ENCODE results near the gene TNFRSF21. TPM values are rescaled to one million over a fixed set of nuclear protein-coding genes. Genes with fewer than 3 reads are reported as not detected.

The TNFRSF21 gene
- total RNA-seq, 1 experiment from 2014 or later = 19.3 TPM

DNA sequence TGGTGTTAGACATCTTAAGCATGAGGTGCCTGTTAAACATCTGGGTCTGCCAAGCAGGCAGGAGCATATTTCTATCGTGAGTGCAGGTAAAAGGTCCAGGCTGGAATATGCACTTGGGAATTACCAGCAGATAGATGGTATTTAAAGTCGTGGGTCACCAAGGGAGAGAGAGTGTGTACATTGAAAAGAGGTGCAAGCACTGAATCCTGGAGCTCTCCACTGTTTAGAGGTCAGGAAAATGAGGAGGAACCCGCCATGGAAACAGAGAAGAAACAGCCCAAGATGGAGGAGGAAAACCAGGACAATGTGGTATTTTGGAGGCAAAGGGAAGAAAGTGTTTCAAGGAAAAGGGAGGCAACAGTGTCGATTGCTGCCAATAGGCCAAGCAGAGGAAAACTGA lies 46.4 kb downstream of the TNFRSF21 start:
- TF ChIP-seq CTCF (IDR thresholded peaks at IDR 0.05; ENCODE audit: unreplicated experiment) = no peak
- intact Hi-C loops (cut with micrococcal nuclease) = no loop called here
- Mint-ChIP-seq H3K4me1 (ENCODE audit: insufficient read depth, unreplicated experiment) (peaks cover 8% of the 10 kb centered on the region), H3K4me3 (ENCODE audit: unreplicated experiment) (no peak overlapping the region), H3K27me3 (ENCODE audit: insufficient read depth, unreplicated experiment) (no peaks in the 10 kb centered on the region), H3K36me3 (ENCODE audit: insufficient read depth, unreplicated experiment) (no peaks in the 10 kb centered on the region), H3K27ac (ENCODE audit: low read depth, unreplicated experiment) (no peak overlapping the region), H3K9me3 (ENCODE audit: unreplicated experiment) (no peaks in the 10 kb centered on the region)
- ChIA-PET POLR2A (interaction anchor here (0.6 to 0.7 kb wide), 2 partner anchors 160 to 906 kb away, joined by 3 read pairs; no protein-coding TSS in a partner anchor), CTCF (no interaction called here)
- no peak for DNase-seq (ENCODE audit: unreplicated experiment)
- no TSS peak for BruUV-seq (replicated peaks)

DNA sequence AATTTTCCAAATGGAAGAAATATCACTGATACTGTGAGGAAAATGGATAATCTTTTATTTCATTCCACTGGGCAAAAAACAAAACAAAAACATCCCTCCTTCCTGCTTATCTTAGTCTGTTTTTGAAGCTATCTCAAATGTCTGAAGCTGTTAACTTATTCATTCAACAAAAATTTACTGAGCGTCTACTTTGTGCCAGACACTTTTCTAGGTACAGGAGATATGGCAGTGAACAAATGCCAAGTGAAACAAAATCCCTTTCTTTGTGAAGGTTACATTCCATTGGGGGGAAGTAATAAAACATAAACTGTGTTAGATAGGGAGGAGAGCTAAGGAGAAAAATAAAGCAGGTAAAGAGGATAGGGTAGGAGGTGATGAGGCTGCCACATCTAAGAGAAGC lies 47.5 kb downstream of the TNFRSF21 start:
- H3K27me3 Mint-ChIP-seq (ENCODE audit: insufficient read depth, unreplicated experiment) = no peaks in the 10 kb centered on the region
- DNase-seq (ENCODE audit: unreplicated experiment) = no peak
- intact Hi-C loops (cut with micrococcal nuclease) = no loop called here
- ChIA-PET CTCF (interaction anchor here (0.6 kb wide), 1 partner anchor 272 kb away, joined by 3 read pairs; no protein-coding TSS in a partner anchor), POLR2A (interaction anchor here (0.8 kb wide), 1 partner anchor 9 kb away, joined by 4 read pairs; no protein-coding TSS in a partner anchor)
- no peak overlapping the region for H3K27ac Mint-ChIP-seq (ENCODE audit: low read depth, unreplicated experiment)
- TF ChIP-seq CTCF (IDR thresholded peaks at IDR 0.05; ENCODE audit: unreplicated experiment) = no peak
- BruUV-seq (replicated peaks) = no TSS peak
- peaks cover 4% of the 10 kb centered on the region for H3K36me3 Mint-ChIP-seq (ENCODE audit: insufficient read depth, unreplicated experiment)
- H3K4me3 Mint-ChIP-seq (ENCODE audit: unreplicated experiment) = no peak overlapping the region
- no peaks in the 10 kb centered on the region for H3K9me3 Mint-ChIP-seq (ENCODE audit: unreplicated experiment)
- H3K4me1 Mint-ChIP-seq (ENCODE audit: insufficient read depth, unreplicated experiment) = peaks cover 8% of the 10 kb centered on the region

DNA sequence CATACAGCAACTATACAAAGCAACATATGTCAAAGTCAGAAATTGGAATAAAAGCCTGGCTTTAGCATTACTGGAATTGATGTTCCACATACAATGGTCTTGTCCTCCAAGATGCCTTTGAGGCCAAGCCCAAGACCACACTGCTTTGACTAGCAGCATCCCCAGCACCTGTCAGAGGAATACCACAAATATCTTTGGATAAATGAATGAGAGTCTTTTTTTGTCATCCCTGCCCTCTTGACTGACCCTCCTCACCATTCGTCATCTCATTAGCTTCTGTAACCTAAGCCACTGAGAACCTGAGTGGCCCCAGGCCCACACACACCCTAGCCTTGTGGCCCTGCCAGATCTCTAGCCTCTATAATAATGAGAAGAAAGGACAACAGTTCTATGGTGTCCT lies 48.5 kb downstream of the TNFRSF21 start:
- intact Hi-C loops (cut with micrococcal nuclease) = no loop called here
- DNase-seq (ENCODE audit: unreplicated experiment) = no peak
- Mint-ChIP-seq H3K9me3 (ENCODE audit: unreplicated experiment) (no peaks in the 10 kb centered on the region), H3K4me3 (ENCODE audit: unreplicated experiment) (no peak overlapping the region), H3K36me3 (ENCODE audit: insufficient read depth, unreplicated experiment) (peaks cover 7% of the 10 kb centered on the region), H3K4me1 (ENCODE audit: insufficient read depth, unreplicated experiment) (peaks cover 8% of the 10 kb centered on the region), H3K27me3 (ENCODE audit: insufficient read depth, unreplicated experiment) (no peaks in the 10 kb centered on the region), H3K27ac (ENCODE audit: low read depth, unreplicated experiment) (no peak overlapping the region)
- CTCF ChIA-PET = no interaction called here
- BruUV-seq (replicated peaks) = no TSS peak
- POLR2A ChIA-PET = no interaction called here
- no peak for TF ChIP-seq CTCF (IDR thresholded peaks at IDR 0.05; ENCODE audit: unreplicated experiment)

DNA sequence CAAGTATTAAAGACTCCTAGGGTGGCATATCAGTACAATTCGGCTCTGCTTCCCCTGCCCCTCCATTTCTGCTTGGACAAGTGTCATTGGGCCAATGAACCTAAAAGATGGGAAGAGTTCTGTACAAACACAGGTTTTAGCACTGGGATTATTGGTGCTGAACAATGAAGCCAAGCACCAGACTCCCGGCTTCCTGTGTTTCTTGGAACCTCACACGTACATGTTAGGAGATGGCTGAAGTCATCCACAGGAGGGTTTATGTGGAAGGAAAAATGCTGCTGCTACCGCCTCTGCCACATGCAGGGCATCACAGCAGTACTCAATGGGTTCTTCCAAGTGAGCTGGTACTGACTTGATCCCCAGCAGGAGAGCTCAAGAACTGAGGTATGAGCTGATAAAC lies 49.7 kb downstream of the TNFRSF21 start:
- ChIA-PET CTCF (no interaction called here), POLR2A (no interaction called here)
- Mint-ChIP-seq H3K4me1 (ENCODE audit: insufficient read depth, unreplicated experiment) (peaks cover 8% of the 10 kb centered on the region), H3K9me3 (ENCODE audit: unreplicated experiment) (no peaks in the 10 kb centered on the region), H3K27me3 (ENCODE audit: insufficient read depth, unreplicated experiment) (no peaks in the 10 kb centered on the region), H3K36me3 (ENCODE audit: insufficient read depth, unreplicated experiment) (peaks cover 7% of the 10 kb centered on the region), H3K4me3 (ENCODE audit: unreplicated experiment) (no peak overlapping the region), H3K27ac (ENCODE audit: low read depth, unreplicated experiment) (no peak overlapping the region)
- TF ChIP-seq CTCF (IDR thresholded peaks at IDR 0.05; ENCODE audit: unreplicated experiment) = no peak
- no peak for DNase-seq (ENCODE audit: unreplicated experiment)
- intact Hi-C loops (cut with micrococcal nuclease) = no loop called here
- BruUV-seq (replicated peaks) = no TSS peak
